ENCODE measurements around the gene NLRP1. TPM values are rescaled to one million over a fixed set of nuclear protein-coding genes. Genes with fewer than 3 reads are reported as not detected.
A peak's percentile ranks its signal among the peaks of the same experiment; 100 is the strongest.

The NLRP1 gene
- total and polyA plus RNA-seq, 9 of the 15 experiments (the other 6 are each of a cell fraction or from before 2014, with no cell fraction given), result 4.0 to 69.4 (median 27.7) TPM

DNA sequence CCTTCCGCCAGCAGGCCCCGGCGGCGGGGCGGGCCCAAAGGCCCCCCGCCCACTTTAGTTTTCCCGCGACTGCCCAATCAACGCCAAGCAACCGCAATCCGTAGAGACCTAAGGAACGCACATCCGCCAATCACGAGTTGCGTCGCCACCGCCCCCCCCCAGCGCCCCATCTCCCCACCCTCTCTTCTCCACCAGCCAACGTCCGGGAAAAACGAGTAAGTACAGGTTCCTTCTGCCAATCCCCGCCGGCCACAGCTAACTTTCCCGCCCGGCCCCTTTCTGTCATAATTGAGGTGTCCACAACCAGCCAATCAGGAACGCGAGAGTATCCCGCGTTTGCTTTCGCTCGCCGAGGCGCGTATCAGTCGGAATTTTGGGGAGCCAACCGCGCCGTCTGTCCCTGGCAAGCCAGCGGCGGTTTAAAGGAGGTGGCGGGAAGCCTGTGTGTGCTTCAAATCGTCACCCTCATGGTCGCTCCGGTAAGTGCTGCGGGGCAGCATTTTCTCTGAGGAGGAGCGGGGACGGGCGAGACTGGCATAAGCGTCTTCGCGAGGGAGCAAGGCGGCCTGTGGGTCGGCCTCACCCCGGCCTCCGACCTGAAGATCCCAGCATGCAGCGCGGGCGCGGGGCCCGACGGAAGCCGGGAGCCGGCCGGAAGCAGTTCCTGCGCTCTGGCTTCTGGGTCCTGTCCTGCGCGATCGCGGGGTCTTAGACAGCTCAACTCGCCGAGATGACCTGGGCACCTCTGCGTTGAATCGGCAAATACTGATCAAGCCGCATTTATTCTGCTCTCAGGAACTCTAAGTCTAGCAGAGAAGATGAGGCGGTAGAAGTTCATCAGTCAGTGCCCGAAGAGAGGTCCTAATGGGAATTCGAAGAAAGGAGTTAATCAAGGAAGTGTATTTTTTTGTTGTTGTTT is 97.8 kb downstream of the NLRP1 start, which contains the start of gene MIS12 (continued):
- TF ChIP-seq, protein P1, sequence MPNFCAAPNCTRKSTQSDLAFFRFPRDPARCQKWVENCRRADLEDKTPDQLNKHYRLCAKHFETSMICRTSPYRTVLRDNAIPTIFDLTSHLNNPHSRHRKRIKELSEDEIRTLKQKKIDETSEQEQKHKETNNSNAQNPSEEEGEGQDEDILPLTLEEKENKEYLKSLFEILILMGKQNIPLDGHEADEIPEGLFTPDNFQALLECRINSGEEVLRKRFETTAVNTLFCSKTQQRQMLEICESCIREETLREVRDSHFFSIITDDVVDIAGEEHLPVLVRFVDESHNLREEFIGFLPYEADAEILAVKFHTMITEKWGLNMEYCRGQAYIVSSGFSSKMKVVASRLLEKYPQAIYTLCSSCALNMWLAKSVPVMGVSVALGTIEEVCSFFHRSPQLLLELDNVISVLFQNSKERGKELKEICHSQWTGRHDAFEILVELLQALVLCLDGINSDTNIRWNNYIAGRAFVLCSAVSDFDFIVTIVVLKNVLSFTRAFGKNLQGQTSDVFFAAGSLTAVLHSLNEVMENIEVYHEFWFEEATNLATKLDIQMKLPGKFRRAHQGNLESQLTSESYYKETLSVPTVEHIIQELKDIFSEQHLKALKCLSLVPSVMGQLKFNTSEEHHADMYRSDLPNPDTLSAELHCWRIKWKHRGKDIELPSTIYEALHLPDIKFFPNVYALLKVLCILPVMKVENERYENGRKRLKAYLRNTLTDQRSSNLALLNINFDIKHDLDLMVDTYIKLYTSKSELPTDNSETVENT (CRISPR knock-in tag; IDR thresholded peaks at IDR 0.05), result peak; percentile 70; the same call in 1 of the 2 replicates
- no peak for TF ChIP-seq ZKSCAN1 (IDR thresholded peaks at IDR 0.05; ENCODE audit: low read depth, low read length)
- TF ChIP-seq ZSCAN32 (CRISPR knock-in tag; IDR thresholded peaks at IDR 0.05), result no peak
- TF ChIP-seq ZNF232 (CRISPR knock-in tag; IDR thresholded peaks at IDR 0.05), result no peak
- peak; percentile 91 for TF ChIP-seq PHF8 (IDR thresholded peaks at IDR 0.05; ENCODE audit: borderline replicate concordance, low read length)
- TF ChIP-seq, protein P2, sequence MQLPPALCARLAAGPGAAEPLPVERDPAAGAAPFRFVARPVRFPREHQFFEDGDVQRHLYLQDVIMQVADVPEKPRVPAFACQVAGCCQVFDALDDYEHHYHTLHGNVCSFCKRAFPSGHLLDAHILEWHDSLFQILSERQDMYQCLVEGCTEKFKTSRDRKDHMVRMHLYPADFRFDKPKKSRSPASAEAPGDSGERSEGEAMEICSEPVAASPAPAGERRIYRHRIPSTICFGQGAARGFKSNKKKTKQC (CRISPR knock-in tag; IDR thresholded peaks at IDR 0.05), result peak; percentile 81
- peak; percentile 86 for TF ChIP-seq MTA3 (IDR thresholded peaks at IDR 0.05; ENCODE audit: borderline replicate concordance)
- TF ChIP-seq ZNF584 (CRISPR knock-in tag; IDR thresholded peaks at IDR 0.05; ENCODE audit: low read depth), result peak; percentile 61; the same call in 1 of the 2 replicates
- TF ChIP-seq, protein P3, sequence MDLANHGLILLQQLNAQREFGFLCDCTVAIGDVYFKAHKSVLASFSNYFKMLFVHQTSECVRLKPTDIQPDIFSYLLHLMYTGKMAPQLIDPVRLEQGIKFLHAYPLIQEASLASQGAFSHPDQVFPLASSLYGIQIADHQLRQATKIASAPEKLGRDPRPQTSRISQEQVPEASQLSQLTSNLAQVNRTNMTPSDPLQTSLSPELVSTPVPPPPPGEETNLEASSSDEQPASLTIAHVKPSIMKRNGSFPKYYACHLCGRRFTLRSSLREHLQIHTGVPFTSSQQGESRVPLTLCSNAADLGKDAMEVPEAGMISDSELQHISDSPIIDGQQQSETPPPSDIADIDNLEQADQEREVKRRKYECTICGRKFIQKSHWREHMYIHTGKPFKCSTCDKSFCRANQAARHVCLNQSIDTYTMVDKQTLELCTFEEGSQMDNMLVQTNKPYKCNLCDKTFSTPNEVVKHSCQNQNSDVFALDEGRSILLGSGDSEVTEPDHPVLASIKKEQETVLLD (IDR thresholded peaks at IDR 0.05), result no peak
- no peak for TF ChIP-seq HDGF (IDR thresholded peaks at IDR 0.05)
- TF ChIP-seq KLF13 (tag; IDR thresholded peaks at IDR 0.05; ENCODE audit: borderline replicate concordance, low read depth), result no peak
- TF ChIP-seq, protein P4, sequence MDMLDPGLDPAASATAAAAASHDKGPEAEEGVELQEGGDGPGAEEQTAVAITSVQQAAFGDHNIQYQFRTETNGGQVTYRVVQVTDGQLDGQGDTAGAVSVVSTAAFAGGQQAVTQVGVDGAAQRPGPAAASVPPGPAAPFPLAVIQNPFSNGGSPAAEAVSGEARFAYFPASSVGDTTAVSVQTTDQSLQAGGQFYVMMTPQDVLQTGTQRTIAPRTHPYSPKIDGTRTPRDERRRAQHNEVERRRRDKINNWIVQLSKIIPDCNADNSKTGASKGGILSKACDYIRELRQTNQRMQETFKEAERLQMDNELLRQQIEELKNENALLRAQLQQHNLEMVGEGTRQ (CRISPR knock-in tag; IDR thresholded peaks at IDR 0.05), result no peak
- TF ChIP-seq RFX1 (IDR thresholded peaks at IDR 0.05), result no peak
- TF ChIP-seq NRF1 (conservative IDR thresholded peaks at IDR 0.05 in 1 of 2, IDR thresholded peaks at IDR 0.05 in 1 of 2), result peak; percentile 66 to 70
- no peak for TF ChIP-seq ETV6 (IDR thresholded peaks at IDR 0.05; ENCODE audit: borderline replicate concordance in 1 of 2, low read depth in 2 of 2, low read length in 1 of 2)
- TF ChIP-seq ETV6 (CRISPR knock-in tag; IDR thresholded peaks at IDR 0.05; ENCODE audit: borderline replicate concordance), result no peak
- no peak for TF ChIP-seq CHD4 (IDR thresholded peaks at IDR 0.05; ENCODE audit: insufficient read depth, insufficient replicate concordance, low read depth, low read length, poor library complexity, severe bottlenecking)
- 0 out of 2 replicates have a peak, but pooled peaks have one; percentile 8 for TF ChIP-seq MYBL2 (IDR thresholded peaks at IDR 0.05; ENCODE audit: low read depth)
- TF ChIP-seq MYBL2 (CRISPR knock-in tag; IDR thresholded peaks at IDR 0.05; ENCODE audit: borderline replicate concordance), result no peak
- no peak for TF ChIP-seq MEF2D (tag; conservative IDR thresholded peaks at IDR 0.05; ENCODE audit: low read depth)
- TF ChIP-seq MBD2 (IDR thresholded peaks at IDR 0.05; ENCODE audit: borderline replicate concordance, low read depth), result peak; percentile 4; the same call in 1 of the 2 replicates

Data from K562 (cell line).